Thyroid gland (tissue), 4 donors: ENCODE results near the gene P4HA2.

Experiments used
- CTCF ChIP-seq, 6 experiments: fragments of 200-600 bp in 3 of 6; fragments of 450-650 bp in 3 of 6; sonication (generic) in 3 of 6; IDR thresholded peaks; one replicate each; pipeline ENCODE4 v1.5.1; 2016 to 2019; ENCODE audit warnings: antibody characterized with exemption in 6 of 6, mild to moderate bottlenecking in 2 of 6, inconsistent platforms in 1 of 6, moderate library complexity in 1 of 6
- POLR2A ChIP-seq, 2 donors: fragments of 450-650 bp; IDR thresholded peaks; one replicate each; pipeline ENCODE4 v1.6.1; 2017; ENCODE audit warnings: antibody characterized with exemption in 2 of 2, mild to moderate bottlenecking in 2 of 2, moderate library complexity in 1 of 2

- TF ChIP-seq CTCF (IDR thresholded peaks at IDR 0.05), result no peak
- TF ChIP-seq POLR2A (IDR thresholded peaks at IDR 0.05), result no peak
These were observed 31.6 kb upstream of the P4HA2 start for GRCh38 chr5:132259069-132259851.
